HG03064 (cell line): Measurements from ENCODE around the gene CADPS2.
A peak's percentile ranks its signal among the peaks of the same experiment; 100 is the strongest.

Experiments
- ATAC-seq: cut with Tn5 transposase; IDR thresholded peaks from one replicate; pipeline ENCODE4 v1.9.1; 2021; ENCODE audit warnings: low read depth; ENCODE audit not compliant: unreplicated experiment

The CADPS2 gene

DNA sequence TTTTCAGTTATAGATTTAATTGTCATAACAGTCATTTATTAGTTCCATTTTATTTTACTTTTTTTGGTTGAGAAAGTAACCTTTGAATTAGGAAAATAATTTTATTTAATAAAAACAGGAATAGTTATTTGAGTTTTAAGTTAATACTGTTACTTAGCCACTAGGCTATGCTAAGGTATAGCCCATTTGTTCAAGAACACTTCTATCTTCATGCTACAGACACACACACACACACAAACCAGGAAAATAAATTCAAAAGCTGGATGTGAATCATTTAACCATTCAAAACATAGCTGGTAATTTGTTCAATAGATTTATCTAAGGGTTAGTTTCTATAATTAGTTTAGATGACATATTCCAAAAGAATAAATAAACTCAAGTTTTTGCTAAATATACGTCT is 335.7 kb downstream of the CADPS2 start:
- ATAC-seq: no peak

DNA sequence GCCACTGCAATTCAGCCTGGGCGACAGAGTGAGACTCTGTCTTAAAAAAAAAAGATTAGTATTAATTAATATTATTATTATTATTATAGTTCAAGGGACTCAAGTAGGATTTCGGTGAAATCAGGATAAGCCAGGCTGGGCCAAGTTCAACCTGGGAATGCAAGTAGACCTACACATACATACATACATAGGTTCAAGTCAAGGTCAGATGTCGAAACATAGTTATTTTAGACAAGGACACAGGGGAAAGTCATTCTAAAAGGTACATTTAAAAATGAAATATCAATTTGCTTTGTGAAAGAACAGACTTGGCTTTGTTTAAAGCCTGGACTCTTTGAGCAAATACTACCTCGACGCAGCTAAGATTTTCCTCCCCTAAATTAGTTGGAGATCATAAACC is 336.7 kb downstream of the CADPS2 start:
- no peak for ATAC-seq

DNA sequence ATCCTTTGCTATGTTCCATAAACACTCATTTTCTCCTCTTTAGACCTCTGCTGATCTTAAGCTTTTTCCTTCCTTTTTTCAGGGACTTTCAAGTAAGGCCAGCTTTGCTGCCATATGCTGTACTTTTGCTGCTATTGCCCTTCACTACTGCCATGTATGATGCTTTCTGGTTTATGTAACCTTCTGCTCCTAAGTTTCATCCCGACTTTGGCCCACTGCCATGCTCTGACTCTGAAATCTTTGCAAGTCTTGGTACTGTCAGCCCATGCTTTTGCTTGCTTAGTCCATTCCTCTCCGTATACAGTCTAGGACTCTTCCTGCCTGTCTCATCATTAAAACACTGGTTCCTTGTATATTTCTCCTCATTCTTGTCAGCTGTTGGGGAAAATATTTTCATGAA is 339.8 kb downstream of the CADPS2 start:
- no peak for ATAC-seq

DNA sequence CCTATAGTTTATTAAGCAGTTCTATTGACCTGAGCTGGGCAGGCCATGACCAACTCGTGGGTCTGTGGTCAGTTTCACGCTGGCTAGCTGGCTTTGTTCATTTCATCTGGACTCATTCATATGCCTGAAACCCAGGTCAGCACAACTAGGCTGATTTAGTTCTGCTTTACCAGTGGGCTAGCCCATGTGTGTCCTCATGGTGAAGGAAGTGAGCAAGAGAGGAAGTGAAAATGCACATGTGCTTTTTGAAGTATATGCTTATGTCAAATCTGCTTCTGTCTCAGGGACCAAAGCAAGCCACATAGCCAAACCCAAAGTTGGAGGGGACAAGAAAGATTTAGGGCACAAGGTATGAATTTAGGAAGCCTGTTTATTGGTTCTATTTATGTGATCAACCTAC is 341.8 kb downstream of the CADPS2 start:
- peak; percentile 87 for ATAC-seq

DNA sequence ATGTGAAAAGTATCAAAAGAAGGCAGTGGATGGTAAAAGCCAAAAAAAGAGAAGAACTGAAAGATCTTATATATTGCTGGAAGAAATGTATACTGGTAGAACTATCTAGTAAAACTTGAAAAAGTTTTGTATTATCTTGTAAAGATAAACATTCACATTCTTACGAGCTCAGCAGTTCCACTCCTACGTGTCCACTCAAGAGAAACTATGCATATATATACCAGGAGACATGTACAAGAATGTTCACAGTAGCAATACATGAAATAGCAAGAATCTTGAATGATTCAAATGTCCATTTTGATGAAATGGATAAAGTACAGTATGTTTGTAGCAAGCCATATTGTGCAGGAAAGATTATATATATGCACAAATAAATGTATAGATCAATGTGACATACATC is 342.4 kb downstream of the CADPS2 start:
- ATAC-seq: no peak

DNA sequence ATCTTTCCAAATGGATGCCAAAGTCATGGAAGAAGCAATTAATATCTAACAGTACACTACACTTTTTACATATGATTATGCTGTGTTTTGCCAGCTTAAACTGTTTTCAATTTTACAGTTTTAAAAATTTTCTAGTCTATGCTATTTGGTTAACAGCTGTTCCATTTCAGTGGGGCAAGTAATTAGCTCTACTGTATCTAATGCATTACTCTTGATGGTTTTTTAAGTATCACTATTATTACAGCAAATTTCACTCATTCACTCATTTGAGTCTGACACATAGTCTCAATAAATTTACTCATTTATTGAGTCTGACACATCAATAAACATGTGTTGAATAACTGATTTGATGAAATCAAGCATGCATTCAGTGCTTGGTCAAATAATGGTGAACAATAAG is 343.1 kb downstream of the CADPS2 start:
- ATAC-seq: no peak

DNA sequence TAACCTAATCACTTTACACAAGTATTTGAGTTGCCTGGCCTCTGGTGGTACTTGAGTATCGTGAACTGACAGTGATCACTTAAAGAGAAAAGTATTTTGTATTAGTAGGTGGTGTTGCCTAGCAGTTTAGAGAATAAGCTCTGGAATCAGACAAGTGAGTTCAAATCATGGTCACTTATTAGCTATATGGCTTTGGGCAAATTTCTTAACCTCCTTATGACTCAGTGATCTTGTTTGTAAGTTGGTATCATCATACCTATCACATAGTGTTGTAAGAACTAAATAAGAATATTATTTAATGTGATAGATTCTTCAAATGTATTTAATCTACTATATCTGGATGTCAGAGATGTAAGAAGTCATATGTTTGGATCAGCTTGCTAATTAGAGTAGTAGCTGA is 351.2 kb downstream of the CADPS2 start:
- no peak for ATAC-seq

DNA sequence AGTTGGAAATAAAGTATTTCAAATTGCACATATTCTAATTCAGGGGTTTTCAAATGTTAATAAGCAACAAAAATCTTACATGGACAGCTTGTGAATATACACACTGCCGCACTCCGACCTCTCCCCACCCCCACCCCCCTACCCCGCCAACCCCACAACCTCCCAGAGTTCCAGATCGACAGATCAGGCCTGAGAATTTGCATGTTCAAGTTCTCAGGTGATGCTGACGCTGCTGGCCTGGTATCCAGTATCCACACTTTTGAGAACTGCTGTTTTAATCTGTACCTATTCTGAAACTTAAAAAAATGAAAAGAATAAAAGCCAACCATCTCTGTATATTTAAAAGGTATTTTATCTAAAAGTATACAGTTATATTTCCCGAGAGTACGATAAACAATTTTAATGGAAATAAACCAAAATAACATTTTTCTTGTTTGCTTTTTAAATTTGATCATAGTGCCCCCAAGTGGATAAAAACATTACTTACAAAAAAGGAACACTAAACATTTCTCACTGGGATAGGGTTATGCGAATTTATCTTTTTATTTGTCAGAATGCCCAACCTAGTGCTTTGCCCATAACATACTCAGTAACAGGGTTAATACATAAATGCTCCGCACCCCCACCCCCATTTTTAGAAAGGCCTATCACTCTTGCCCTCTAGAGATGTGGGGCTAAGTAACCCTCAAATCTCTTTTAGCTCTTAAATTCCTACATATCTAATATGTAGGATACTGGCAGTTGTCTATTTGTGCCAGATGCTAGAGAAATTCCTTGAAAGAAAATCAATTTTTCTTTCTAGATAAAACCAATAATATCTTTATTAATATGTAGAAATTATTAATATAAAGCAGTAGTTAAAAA is 353.6 kb downstream of the CADPS2 start:
- ATAC-seq: no peak

DNA sequence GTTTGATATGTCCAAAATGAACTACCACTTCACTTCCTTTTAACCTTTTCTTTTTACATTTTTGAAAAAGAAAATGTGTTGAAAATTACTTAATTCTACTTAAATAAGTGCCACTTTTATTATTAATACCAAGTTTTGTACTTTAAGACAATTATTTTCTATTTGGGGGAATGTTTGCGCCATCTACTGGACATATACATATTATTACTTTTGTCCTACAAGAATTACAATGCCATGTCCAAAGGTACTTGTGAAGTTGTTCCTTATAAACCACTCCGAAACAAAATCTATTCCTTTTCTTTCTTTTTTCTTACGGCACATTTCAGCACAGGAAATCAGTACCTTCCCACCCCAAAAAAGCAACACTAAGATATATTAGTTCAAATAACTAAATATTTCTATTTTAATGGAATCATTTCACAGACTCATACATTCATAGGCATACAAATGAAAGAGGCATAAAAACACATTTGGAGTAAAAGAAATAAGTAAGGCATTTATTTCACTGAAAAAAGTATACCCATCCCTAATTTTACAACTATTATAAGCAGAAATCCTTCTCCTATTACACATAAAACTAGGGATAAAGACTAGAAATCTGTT is 357.3 kb downstream of the CADPS2 start:
- ATAC-seq: no peak

DNA sequence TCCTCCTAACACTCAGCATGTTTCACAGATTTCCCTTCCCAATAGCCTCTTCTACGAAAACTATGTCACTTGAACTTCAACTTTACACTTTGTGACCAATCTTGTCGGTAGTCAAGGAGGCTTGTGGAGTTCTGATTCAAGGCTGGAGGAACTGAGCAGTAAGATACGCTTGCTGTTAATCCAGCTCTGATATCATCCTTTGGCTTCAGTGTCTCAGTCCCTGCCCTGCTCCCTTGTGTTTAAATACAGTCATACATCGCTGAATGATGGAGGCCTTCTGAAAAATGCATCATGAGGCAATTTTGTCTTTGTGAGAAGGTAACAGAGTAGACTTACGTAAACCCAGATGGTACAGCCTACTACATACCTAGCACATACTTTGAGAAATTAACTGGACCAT is 360.9 kb downstream of the CADPS2 start:
- no peak for ATAC-seq

DNA sequence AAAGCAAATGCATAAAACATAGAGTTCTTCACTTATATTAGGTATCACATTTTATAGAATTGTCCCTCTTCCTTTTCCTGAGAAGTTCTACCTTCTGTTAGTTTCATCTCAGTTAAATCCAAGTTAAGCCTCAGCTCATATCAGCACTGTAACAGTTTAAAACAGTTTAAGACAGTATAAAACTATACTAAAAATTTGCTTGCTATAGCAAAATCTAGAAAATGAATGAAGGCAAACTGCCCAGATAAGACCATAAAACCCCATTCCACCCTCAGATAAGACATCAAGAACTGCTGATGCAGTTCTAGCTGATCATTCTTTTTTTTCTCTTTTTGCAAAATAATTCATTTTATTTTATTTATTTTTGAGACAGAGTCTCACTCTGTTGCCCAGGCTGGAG is 364.5 kb downstream of the CADPS2 start:
- ATAC-seq: no peak

DNA sequence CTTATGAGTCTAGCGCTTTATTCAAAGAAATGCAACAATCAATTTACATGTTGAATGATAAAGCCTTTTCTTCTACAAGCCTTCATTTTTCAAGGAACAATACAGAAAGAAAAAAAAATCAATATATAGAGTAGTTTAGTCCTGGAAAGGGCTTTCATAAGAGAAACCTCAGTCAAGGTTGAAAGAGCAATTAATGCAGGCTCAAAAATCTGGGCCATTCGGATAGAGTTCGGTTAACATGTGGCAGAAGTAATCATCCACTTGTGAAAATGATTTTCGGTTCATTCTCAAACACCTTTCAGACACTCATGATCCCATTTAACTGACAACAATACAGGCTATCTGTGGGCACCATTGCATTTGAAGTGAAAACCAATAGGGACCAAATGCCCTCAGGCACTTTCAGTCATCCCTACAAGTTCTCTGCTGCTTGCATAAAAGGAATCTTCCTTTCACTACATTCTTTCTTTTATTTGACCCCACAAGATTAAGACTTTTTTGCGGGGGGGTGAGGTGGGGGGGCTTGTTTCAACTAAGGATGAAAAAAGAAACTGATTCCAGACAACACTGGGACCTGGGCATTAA is 365.2 kb downstream of the CADPS2 start:
- no peak for ATAC-seq

DNA sequence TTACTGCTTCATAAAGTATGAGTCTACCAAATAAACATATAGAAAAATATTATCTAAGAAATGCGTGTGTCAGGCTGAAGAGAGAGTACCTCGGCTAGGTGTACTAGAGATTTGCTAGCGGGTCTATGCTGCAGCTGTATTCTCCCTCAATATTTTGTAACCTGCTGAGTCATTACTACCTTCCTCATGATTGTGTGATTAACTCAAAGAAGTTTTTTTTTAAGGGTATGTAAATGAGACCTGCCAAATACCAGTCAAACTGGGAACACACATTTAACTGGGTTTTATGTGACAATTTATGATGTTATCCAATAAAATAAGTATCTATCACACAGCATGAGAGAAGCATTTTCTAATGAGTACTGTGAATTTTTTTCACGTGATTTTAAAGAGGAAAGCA is 367.8 kb downstream of the CADPS2 start:
- ATAC-seq: no peak

DNA sequence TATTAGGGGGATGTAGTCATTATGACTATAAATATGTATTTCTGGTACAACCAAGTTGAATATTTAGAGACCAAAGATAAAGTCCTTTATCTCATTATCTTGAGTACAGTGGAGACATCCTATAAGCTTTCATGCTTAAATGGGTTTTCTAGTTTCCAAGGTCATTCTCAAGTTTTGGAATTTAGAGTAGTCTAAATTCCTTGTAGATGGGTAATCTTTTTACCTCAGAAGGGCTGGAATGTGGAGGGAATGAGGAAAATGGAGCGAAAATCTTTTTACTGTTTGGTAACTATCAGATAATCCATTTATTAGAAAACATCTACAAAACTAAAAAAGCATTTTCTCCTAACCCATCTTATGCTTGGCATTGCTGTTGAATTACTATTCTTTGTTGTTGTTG is 368.7 kb downstream of the CADPS2 start:
- ATAC-seq: no peak

DNA sequence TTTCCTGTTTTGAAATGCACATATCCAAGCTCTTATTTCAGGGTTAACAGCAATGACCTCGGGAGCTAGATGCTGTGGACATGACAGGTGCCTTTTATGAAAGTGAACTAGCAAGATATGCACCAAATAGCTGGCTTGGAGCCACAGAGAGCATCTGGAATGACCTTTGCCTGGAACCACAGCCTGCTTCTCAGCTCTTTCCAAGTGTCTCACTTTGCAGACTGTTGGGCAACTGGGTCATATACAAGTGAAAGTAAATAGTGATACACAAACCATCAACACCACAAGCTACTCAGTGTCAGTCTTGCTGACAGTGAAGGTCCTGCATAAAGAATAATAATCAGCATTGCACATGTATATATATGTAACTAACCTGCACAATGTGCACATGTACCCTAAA is 370.9 kb downstream of the CADPS2 start:
- no peak for ATAC-seq

DNA sequence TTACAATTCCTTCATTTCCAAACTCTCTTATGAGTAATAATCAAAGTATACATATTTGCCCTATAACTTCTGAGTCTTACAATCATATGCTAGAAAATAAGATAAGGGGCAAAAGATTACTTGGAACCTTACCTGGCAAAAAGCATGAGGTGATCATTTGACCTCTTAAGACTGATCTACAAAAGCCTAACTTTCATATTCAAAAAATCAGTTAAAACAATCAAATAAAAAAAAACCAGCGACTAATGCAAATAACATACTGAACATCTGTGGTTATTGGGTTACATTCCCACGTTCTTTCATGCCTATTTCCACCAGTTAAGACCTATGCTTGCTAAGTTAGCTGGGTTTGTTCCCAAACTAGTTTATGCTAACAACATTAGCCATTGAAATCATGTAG is 375.0 kb downstream of the CADPS2 start:
- no peak for ATAC-seq

DNA sequence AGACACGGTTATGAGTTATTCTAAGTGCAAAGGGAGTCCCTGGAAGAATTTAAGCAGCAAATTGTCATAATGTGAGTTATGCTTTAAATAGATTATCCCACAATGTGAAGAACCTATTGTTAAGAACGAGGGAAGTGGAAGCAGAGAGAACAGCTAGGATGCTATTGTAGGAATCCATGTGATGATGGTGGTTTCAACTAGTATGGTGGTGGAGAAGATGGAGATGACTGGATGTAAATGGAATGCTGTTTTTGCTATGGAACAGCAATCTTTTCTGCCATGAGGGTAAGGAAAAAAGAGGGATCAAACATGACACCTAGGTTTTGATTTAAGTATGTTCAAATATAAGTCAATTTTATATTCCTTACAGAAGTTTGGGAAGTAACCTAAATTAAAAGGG is 378.7 kb downstream of the CADPS2 start:
- ATAC-seq: no peak

DNA sequence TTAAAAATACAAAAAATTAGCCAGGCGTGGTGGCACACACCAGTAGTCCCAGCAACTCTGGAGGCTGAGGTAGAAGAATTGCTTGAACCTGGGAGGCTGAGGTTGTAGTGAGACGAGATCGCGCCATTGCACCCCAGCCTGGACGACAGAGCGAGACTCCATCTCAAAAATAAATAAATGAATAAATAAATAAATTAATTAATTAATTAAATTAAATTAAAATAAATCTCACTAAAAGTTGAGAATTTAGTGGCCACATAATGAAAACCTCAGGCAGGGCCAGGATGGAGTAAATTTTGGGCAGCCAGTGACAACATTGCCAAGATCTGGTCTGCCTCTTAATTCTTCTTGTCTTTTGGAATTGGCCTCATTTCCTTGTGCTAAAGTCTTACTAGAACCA is 394.3 kb downstream of the CADPS2 start:
- no peak for ATAC-seq

DNA sequence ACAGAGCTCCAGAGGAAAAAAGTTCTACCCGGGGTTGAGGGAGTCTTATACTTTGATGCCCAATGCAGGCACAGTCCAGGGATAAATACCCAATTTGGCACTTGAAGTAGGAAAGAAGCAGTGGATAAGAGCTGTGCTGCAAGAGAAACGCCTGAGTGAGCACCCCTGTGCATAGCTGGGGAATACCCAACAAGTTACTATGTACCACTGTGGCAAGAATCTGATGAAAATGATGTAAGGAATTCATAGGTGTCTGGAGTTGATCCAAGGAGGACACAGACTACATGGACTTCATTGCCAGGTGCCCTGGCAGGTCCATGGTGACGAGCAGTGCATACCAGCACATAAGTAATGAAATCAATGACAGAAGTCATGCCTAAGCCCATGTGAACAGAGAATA is 398.0 kb downstream of the CADPS2 start:
- no peak for ATAC-seq

DNA sequence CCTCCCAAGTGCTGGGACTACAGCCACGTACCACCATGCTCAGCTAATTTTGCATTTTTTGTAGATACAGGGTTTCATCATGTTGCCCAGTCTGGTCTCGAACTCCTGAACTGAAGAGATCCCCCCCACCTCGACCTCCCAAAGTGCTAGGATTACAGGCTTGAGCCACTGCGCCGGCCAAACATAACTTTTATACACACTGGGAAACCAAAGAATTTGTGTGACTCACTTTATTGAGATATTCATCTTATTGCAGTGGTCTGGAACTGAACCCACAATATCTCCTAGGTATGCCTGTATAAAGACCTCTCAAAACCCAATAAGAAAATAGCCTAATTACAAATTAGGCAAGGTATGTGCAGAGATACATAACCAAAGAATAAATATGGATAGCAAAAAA is 399.1 kb downstream of the CADPS2 start:
- no peak for ATAC-seq

DNA sequence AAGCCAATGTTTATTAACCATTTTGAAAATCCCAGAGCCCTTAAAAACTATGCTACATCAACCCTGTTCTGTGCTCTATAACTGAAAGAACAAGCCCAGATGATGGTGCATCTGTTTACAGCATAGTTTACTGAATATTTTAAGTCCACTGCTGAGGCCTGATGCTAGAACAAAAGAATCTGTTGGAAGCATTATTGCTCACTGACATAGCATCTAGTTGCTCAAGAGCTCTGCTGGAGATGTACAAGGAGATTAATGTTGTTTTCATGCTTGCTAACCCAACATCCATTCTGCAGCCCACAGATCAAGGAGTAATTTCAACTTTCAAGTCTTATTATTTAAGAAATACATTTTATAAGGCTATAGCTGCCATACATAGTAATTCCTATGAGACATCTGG is 400.4 kb downstream of the CADPS2 start:
- ATAC-seq: no peak

DNA sequence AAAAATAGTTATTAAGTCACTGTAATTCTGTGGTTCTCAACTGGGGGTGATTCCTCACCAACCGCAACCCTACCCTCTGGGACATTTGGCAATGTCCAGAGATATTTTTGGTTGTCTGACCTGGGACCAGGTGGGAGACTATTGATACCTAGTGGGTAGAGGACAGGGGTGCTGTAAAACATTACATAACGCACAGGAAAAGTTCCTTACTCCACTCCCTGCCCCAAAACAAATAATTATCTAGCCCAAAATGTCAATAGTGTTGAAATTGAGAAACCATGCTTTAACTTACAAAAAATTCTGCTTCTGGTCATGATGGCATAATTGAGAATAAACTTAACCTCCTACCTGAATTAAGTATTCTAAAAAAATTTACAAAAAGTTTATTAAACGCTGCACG is 404.0 kb downstream of the CADPS2 start:
- no peak for ATAC-seq
